Right lobe of liver (tissue), 6 donors: ENCODE results near the gene KCNJ2. TPM values are rescaled to one million over a fixed set of nuclear protein-coding genes. Genes with fewer than 3 reads are reported as not detected.

ENCODE experiments used
- ATAC-seq, 4 donors: fragments of 200-7000 bp; cut with Tn5 transposase; one replicate each; pipeline ENCODE4 v1.9.1; 2020; ENCODE audit warnings: mild to moderate bottlenecking in 4 of 4, moderate library complexity in 4 of 4
- DNase-seq, 3 donors: peaks; one replicate each; pipeline ENCODE4 v3.0.0-alpha.2; 2020
- H3K27ac ChIP-seq, 3 donors: fragments of 200-600 bp; one replicate each; pipeline ENCODE4 v1.8.0; 2022
- H3K27me3 ChIP-seq, 2 donors: fragments of 200-600 bp; one replicate each; pipeline ENCODE4 v1.8.0; 2022
- H3K36me3 ChIP-seq, 4 donors: fragments of 200-600 bp; sonication (generic) in 1 of 4; one replicate each; pipeline versions ENCODE4 v1.5.1 to v1.8.0; 2017 to 2022; ENCODE audit warnings: control low read depth in 1 of 4
- H3K4me1 ChIP-seq, 4 donors: fragments of 200-600 bp; sonication (generic) in 1 of 4; one replicate each; pipeline versions ENCODE4 v1.5.1 to v1.8.0; 2017 to 2022; ENCODE audit warnings: control low read depth in 1 of 4
- H3K4me3 ChIP-seq, 3 donors: fragments of 200-600 bp; one replicate each; pipeline ENCODE4 v1.8.0; 2022
- H3K9me3 ChIP-seq, 4 donors: fragments of 200-600 bp; sonication (generic) in 1 of 4; one replicate each; pipeline versions ENCODE4 v1.5.1 to v1.8.0; 2017 to 2022; ENCODE audit warnings: control low read depth in 1 of 4
- POLR2A ChIP-seq: fragments of 450-650 bp; IDR thresholded peaks from one replicate; pipeline ENCODE4 v1.6.1; 2017; ENCODE audit warnings: antibody characterized with exemption, mild to moderate bottlenecking
- WGBS: methylation state at CpG from one replicate; pipeline ENCODE4 v1.1.6; 2018; ENCODE audit warnings: low coverage, low lambda C conversion rate; ENCODE audit not compliant: insufficient coverage; ENCODE audit errors: missing lambda C conversion rate; 5-methylcytosine and 5-hydroxymethylcytosine counted together
- intact Hi-C, 2 donors: fragments of 100-400 bp; cut with DNase I; formaldehyde crosslinking; loops; one replicate each; pipeline versions ENCODE4 v1.11.2 to v1.14.1; 2022
- total RNA-seq, 6 experiments: library from RNA; depleted of rRNA in 2 of 6; stranded (reverse); fragments of >200 nt in 2 of 6; fragmentation: NEBNext Ultra II Directional in 3 of 6; extraction: Animal tissue kit (Norgen Biotek cat#: 25700) in 3 of 6; gene quantifications; one replicate each; pipeline versions ENCODE4 v1.1.0 to v1.2.4, GENCODE V29; 2016 to 2023
- TF ChIP-seq, protein P1 (sequence below), 4 donors: fragments of 200-600 bp in 3 of 4; fragments of 450-650 bp in 1 of 4; IDR thresholded peaks; one replicate each; pipeline versions ENCODE4 v1.5.1 to v1.8.0; 2016 to 2022; ENCODE audit warnings: antibody characterized with exemption in 4 of 4, mild to moderate bottlenecking in 2 of 4
- donor health status: DM: no; HTN: yes; CAD: no.
- donor health status: DM: no; HTN: no; CAD: no.
- donor health status: DM: no; HTN: no; CAD: no.
- donor health status: DM: no; HTN: yes; CAD: no.
- donor health status: DM: no; HTN: yes; CAD: no.

The KCNJ2 gene
- total RNA-seq, 6 experiments from 2014 or later: 0.62 to 2.5 (median 1.0) TPM

DNA sequence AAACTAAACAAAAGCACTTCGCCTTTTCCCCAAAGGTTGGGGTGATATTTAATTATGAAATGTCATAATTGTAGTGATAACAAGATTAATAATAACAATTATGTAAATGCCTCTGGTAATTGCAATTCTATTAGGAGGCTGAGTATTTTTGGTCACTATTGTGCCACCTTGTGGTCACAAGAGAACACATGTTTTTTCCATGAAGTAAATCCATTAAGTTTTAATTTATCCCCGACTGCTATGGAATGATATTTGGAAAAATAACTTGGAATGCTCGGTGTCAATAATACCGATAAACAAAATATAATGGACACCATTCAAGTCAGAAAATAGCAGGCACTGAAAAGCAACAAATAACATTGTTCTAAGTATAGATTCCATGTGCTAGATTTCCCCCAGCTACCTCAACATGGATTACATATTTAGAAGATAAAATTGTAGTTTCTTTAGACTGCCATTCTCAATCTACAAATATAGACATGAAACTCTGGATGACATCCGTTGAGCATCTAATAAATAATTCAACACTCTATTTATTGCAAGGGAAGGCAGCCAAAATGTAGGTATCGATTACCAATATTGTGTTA lies 25.0 kb upstream of the KCNJ2 start:
- H3K4me1 ChIP-seq: no peaks in the 10 kb centered on the region
- 21% methylated on average over 6 of the region's 6 CpGs for WGBS
- DNase-seq (no peak), ATAC-seq (peak; percentile 42 to 56 (median 50))
- H3K27ac ChIP-seq: no peak overlapping the region
- H3K9me3 ChIP-seq: no peaks in the 10 kb centered on the region
- TF ChIP-seq, protein P1, sequence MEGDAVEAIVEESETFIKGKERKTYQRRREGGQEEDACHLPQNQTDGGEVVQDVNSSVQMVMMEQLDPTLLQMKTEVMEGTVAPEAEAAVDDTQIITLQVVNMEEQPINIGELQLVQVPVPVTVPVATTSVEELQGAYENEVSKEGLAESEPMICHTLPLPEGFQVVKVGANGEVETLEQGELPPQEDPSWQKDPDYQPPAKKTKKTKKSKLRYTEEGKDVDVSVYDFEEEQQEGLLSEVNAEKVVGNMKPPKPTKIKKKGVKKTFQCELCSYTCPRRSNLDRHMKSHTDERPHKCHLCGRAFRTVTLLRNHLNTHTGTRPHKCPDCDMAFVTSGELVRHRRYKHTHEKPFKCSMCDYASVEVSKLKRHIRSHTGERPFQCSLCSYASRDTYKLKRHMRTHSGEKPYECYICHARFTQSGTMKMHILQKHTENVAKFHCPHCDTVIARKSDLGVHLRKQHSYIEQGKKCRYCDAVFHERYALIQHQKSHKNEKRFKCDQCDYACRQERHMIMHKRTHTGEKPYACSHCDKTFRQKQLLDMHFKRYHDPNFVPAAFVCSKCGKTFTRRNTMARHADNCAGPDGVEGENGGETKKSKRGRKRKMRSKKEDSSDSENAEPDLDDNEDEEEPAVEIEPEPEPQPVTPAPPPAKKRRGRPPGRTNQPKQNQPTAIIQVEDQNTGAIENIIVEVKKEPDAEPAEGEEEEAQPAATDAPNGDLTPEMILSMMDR (IDR thresholded peaks at IDR 0.05): peak; percentile 61 to 73 (median 66)
- no peak for TF ChIP-seq POLR2A
- H3K27me3 ChIP-seq: no peaks in the 10 kb centered on the region
- intact Hi-C loops: loop anchor here in 1 of 2 donors (10.0 kb wide), 1 partner anchor 540 kb away; no protein-coding TSS in a partner anchor
- no peak overlapping the region for H3K4me3 ChIP-seq
- H3K36me3 ChIP-seq: no peaks in the 10 kb centered on the region

GRCh38 chr17:70153210-70153609 lies 16.1 kb upstream of the KCNJ2 start:
- Histone ChIP-seq H3K36me3 (no peaks in the 10 kb centered on the region), H3K27me3 (no peaks in the 10 kb centered on the region), H3K4me3 (no peak overlapping the region), H3K4me1 (no peaks in the 10 kb centered on the region), H3K27ac (no peak overlapping the region), H3K9me3 (no peaks in the 10 kb centered on the region)
- 93% methylated on average over 3 of the region's 3 CpGs for WGBS
- ATAC-seq (no peak), DNase-seq (no peak)
- no peak for TF ChIP-seq POLR2A
- TF ChIP-seq, protein P1 (IDR thresholded peaks at IDR 0.05): no peak
- intact Hi-C loops: no loop called here

GRCh38 chr17:70157151-70157550 lies 12.2 kb upstream of the KCNJ2 start:
- no peaks in the 10 kb centered on the region for H3K27me3 ChIP-seq
- H3K4me3 ChIP-seq: no peak overlapping the region
- no peaks in the 10 kb centered on the region for H3K4me1 ChIP-seq
- TF ChIP-seq POLR2A: no peak
- TF ChIP-seq, protein P1 (IDR thresholded peaks at IDR 0.05): no peak
- H3K36me3 ChIP-seq: no peaks in the 10 kb centered on the region
- DNase-seq (no peak), ATAC-seq (no peak)
- no peaks in the 10 kb centered on the region for H3K9me3 ChIP-seq
- 56% methylated on average over 4 of the region's 4 CpGs for whole genome bisulfite sequencing
- intact Hi-C loops: no loop called here
- no peak overlapping the region for H3K27ac ChIP-seq

DNA sequence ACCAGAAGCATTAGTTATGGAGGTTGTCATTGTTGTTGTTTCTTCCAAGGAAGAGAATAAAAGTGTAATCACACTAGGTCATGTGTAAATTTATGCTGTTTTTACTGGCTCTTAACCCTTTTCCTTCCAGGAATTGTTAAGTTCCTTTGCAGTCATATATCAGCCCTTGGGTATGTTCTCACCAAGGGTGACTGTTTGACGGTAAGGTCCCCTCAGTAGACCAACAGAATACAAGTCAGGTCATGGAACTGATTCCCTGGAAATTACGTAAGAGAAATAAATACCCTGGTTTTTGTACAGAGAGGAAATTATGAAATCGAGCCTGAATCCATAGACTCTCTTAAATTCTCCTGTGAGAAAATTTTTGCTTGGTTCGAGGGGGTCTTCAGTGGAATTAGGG lies 11.2 kb upstream of the KCNJ2 start:
- TF ChIP-seq POLR2A: no peak
- TF ChIP-seq, protein P1 (IDR thresholded peaks at IDR 0.05): no peak
- no peaks in the 10 kb centered on the region for H3K36me3 ChIP-seq
- intact Hi-C loops: no loop called here
- H3K9me3 ChIP-seq: no peaks in the 10 kb centered on the region
- WGBS: 46% methylated on average over 4 of the region's 4 CpGs
- H3K27me3 ChIP-seq: no peaks in the 10 kb centered on the region
- no peak for ATAC-seq
- no peak for DNase-seq
- H3K4me3 ChIP-seq: no peak overlapping the region
- H3K27ac ChIP-seq: no peak overlapping the region
- H3K4me1 ChIP-seq: no peaks in the 10 kb centered on the region

DNA sequence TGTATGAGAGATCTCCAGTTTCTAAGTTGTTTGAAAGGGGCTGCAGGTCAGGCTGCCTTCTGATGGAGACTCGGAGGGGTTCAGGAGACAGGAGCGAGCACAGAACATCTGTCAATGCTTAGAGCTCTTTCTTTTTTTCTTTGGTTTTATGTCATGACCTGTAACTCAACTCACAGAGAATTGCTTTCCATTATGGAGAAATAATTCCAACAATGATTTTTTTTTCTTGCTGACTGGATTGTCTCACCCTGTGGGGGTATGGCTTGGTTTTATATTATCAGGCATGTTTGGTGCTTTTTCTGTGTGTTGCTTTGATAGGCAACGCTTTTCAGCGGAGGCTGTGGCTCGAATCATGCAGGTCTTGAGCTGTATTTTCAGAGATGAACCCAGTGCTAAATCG lies 10.7 kb upstream of the KCNJ2 start:
- Histone ChIP-seq H3K4me3 (no peak overlapping the region), H3K27ac (no peak overlapping the region), H3K4me1 (no peaks in the 10 kb centered on the region), H3K27me3 (no peaks in the 10 kb centered on the region), H3K36me3 (no peaks in the 10 kb centered on the region), H3K9me3 (no peaks in the 10 kb centered on the region)
- no peak for DNase-seq
- TF ChIP-seq POLR2A: no peak
- TF ChIP-seq, protein P1 (IDR thresholded peaks at IDR 0.05): no peak
- ATAC-seq: no peak
- intact Hi-C loops: no loop called here
- WGBS: 72% methylated on average over 6 of the region's 6 CpGs
